Measurements from ENCODE around the gene NPPB.

DNA sequence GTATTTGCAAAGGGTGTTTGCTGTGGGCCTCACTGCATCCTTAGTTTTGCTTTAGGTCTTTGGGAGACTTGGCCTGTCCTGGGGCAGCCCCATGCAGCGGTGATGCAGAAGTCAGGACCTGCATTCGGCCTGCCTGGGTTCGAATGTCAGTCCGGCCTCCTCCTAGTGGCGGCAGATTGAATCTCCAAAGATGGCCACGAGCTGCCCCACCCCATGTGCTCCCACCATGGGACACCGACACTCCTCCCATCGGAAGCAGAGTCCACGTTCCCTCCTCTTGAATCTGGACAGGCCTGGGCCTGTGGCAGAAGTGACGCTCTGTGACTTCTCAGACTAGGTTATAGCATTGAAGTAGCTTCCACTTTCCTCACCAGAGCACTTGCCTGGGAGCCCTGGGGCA, 16.3 kb upstream of the NPPB start:
- TF ChIP-seq, protein P1, sequence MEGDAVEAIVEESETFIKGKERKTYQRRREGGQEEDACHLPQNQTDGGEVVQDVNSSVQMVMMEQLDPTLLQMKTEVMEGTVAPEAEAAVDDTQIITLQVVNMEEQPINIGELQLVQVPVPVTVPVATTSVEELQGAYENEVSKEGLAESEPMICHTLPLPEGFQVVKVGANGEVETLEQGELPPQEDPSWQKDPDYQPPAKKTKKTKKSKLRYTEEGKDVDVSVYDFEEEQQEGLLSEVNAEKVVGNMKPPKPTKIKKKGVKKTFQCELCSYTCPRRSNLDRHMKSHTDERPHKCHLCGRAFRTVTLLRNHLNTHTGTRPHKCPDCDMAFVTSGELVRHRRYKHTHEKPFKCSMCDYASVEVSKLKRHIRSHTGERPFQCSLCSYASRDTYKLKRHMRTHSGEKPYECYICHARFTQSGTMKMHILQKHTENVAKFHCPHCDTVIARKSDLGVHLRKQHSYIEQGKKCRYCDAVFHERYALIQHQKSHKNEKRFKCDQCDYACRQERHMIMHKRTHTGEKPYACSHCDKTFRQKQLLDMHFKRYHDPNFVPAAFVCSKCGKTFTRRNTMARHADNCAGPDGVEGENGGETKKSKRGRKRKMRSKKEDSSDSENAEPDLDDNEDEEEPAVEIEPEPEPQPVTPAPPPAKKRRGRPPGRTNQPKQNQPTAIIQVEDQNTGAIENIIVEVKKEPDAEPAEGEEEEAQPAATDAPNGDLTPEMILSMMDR (conservative IDR thresholded peaks at IDR 0.05; ENCODE audit: low read length): 0 out of 2 replicates have a peak, but pooled peaks have one; percentile 23
- no peak for TF ChIP-seq EZH2phosphoT487 (IDR thresholded peaks at IDR 0.05; ENCODE audit: borderline replicate concordance, low read depth, low read length)

Measured in OCI-LY7 (cell line).